Measurements from ENCODE around the gene PKD1L1.

GRCh38 chr7:47738563-47739166 is 209.6 kb downstream of the PKD1L1 start:
- no peak for TF ChIP-seq YY1 (tag by site-specific recombination; IDR thresholded peaks at IDR 0.05)
- no peak for TF ChIP-seq CTCF (tag by site-specific recombination; IDR thresholded peaks at IDR 0.05)
- TF ChIP-seq ZNF555 (tag by site-specific recombination; conservative IDR thresholded peaks at IDR 0.05), result no peak
- TF ChIP-seq ZBTB21 (tag by site-specific recombination; IDR thresholded peaks at IDR 0.05), result no peak
- no peak for TF ChIP-seq TCF7L2 (IDR thresholded peaks at IDR 0.05; ENCODE audit: borderline replicate concordance, low read depth, low read length)
- no peak for TF ChIP-seq ZNF629 (tag by site-specific recombination; IDR thresholded peaks at IDR 0.05)
- TF ChIP-seq REPIN1 (tag by site-specific recombination; IDR thresholded peaks at IDR 0.05; ENCODE audit: low read depth), result no peak
- TF ChIP-seq ZSCAN18 (tag by site-specific recombination; IDR thresholded peaks at IDR 0.05), result no peak
- TF ChIP-seq ZNF214 (tag by site-specific recombination; IDR thresholded peaks at IDR 0.05; ENCODE audit: borderline replicate concordance), result no peak
- no peak for TF ChIP-seq ZNF791 (tag by site-specific recombination; IDR thresholded peaks at IDR 0.05)
- TF ChIP-seq ZNF366 (tag by site-specific recombination; conservative IDR thresholded peaks at IDR 0.05), result no peak
- no peak for TF ChIP-seq ZNF449 (tag by site-specific recombination; IDR thresholded peaks at IDR 0.05)
- no peak for TF ChIP-seq TSHZ1 (tag by site-specific recombination; IDR thresholded peaks at IDR 0.05; ENCODE audit: borderline replicate concordance)

Measured in HEK293 (cell line).